Natural killer cell (primary cell): ENCODE data around the gene QSOX1. TPM values are rescaled to one million over a fixed set of nuclear protein-coding genes. Genes with fewer than 3 reads are reported as not detected.

Experiments used
- ATAC-seq, 3 donors: fragments of 150-1000 bp in 2 of 3; fragments of 200-7000 bp in 1 of 3; cut with Tn5 transposase; 1 replicate in 1 of 3; 2 replicates in 2 of 3; pipeline ENCODE4 v1.10.0; 2021; ENCODE audit warnings: mild to moderate bottlenecking in 2 of 3, moderate library complexity in 2 of 3
- DNase-seq, 2 donors: peaks; one replicate each; pipeline versions ENCODE4 v3.0.0 to v3.0.0-alpha.2; 2013 to 2021; ENCODE audit warnings: mixed read lengths in 1 of 2
- H3K27ac ChIP-seq: one replicate; pipeline ENCODE4 v1.5.1; 2013; ENCODE audit warnings: mild to moderate bottlenecking, low read length
- H3K27me3 ChIP-seq: one replicate; pipeline ENCODE4 v1.6.1; 2013; ENCODE audit warnings: low read length; ENCODE audit not compliant: control insufficient read depth, insufficient read depth
- H3K36me3 ChIP-seq: one replicate; pipeline ENCODE4 v1.6.1; 2013; ENCODE audit warnings: low read length; ENCODE audit not compliant: control insufficient read depth, insufficient read depth
- H3K4me1 ChIP-seq: one replicate; pipeline ENCODE4 v1.6.1; 2013; ENCODE audit warnings: low read length; ENCODE audit not compliant: control insufficient read depth, insufficient read depth
- H3K4me3 ChIP-seq: one replicate; pipeline ENCODE4 v1.5.1; 2013; ENCODE audit warnings: low read length
- H3K9me3 ChIP-seq: one replicate; pipeline ENCODE4 v1.6.1; 2013; ENCODE audit warnings: low read length; ENCODE audit not compliant: control insufficient read depth, insufficient read depth
- H3K27ac Mint-ChIP-seq, 2 donors: one replicate each; pipeline ENCODE4 v1.8.0; 2022; ENCODE audit warnings: mild to moderate bottlenecking in 2 of 2, mixed read lengths in 2 of 2, moderate library complexity in 1 of 2
- H3K27me3 Mint-ChIP-seq, 2 donors: one replicate each; pipeline ENCODE4 v1.8.0; 2022; ENCODE audit warnings: low read depth in 2 of 2, mixed read lengths in 2 of 2
- H3K36me3 Mint-ChIP-seq: one replicate; pipeline ENCODE4 v1.8.0; 2022; ENCODE audit warnings: mixed read lengths
- H3K4me1 Mint-ChIP-seq, 2 donors: one replicate each; pipeline ENCODE4 v1.8.0; 2022; ENCODE audit warnings: mixed read lengths in 2 of 2
- H3K4me3 Mint-ChIP-seq: one replicate; pipeline ENCODE4 v1.8.0; 2022; ENCODE audit warnings: mild to moderate bottlenecking, moderate library complexity, mixed read lengths
- H3K9me3 Mint-ChIP-seq, 2 donors: one replicate each; pipeline ENCODE4 v1.8.0; 2022; ENCODE audit warnings: mixed read lengths in 2 of 2
- WGBS: methylation state at CpG from one replicate; pipeline ENCODE4 v1.1.7; 2013; ENCODE audit warnings: missing lambda C conversion rate; ENCODE audit not compliant: insufficient coverage; 5-methylcytosine and 5-hydroxymethylcytosine counted together
- intact Hi-C: fragments of 100-400 bp; cut with micrococcal nuclease; formaldehyde crosslinking; loops from one replicate; pipeline ENCODE4 v1.14.2; 2022
- total RNA-seq, 4 donors: library from RNA; stranded (reverse); fragments of 120-200 nt in 1 of 4; gene quantifications; one replicate each; pipeline versions ENCODE4 v1.2.3 to v1.2.4, GENCODE V29; 2013 to 2022
- TF ChIP-seq, protein P1 (sequence below): fragments of 200-600 bp; IDR thresholded peaks from one replicate; pipeline ENCODE4 v1.8.0; 2022; ENCODE audit warnings: antibody characterized with exemption

Gene QSOX1
- total RNA-seq, 3 donors from 2014 or later (not counting 1 experiment from before 2014, with no cell fraction given) = 31.0 to 42.7 (median 38.2) TPM

DNA sequence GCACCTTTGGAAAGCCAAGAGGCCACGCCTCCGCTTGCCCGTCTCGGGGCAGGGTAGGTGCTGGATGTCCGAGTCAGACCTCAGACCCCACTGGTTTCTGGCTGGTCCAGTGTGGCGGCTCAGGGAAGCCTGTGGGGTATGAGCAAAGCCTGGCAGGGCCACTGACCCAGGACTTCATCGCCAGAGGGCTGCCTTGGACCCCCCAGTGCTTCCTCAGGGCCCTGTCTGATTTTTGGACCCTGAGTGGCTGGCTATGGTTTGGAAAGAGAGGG lies 95.8 kb downstream of the QSOX1 start:
- intact Hi-C loops = no loop called here
- ATAC-seq = no peak
- H3K4me3 Mint-ChIP-seq = no peak overlapping the region

DNA sequence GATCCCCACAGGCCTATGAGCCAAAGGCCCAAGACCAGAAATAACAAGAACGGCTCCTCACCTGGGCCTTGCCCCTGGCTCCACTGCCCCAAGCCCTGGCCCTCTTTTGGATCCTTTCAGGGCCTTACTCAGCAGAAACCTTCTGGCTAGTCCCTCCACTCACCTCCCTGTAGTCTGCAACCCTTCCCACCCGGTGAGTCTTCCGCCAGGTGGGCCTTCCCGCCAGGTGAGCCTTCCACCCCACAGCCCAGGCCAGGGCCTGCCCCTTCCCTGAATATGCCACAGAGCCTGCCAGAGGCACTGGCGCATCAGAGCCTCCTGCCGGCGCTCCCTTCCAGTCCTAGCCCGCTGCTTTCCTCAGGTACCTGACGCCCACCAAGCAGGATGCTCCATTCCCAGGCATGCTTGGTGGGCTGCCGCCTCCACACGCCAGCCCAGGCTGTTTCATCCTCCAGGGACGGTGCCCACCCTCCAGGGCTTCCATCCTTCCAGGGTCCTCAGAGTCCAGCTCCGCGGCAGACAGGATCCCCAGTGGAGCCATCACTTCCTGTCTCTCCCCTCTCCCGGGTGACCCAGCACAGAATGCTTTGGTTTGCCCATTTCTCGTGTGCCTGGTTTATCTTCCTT lies 96.3 kb downstream of the QSOX1 start:
- Histone ChIP-seq H3K36me3 (no peaks in the 10 kb centered on the region), H3K4me3 (no peak overlapping the region), H3K4me1 (peaks cover 7% of the 10 kb centered on the region), H3K9me3 (no peaks in the 10 kb centered on the region), H3K27me3 (no peaks in the 10 kb centered on the region), H3K27ac (no peak overlapping the region)
- no peak for DNase-seq
- H3K27ac Mint-ChIP-seq = no peak overlapping the region
- H3K4me3 Mint-ChIP-seq = no peak overlapping the region
- peaks cover 0 to 6% of the 10 kb centered on the region in 2 donors for H3K4me1 Mint-ChIP-seq
- H3K27me3 Mint-ChIP-seq = peaks cover 0 to 17% of the 10 kb centered on the region in 2 donors
- no peak for ATAC-seq
- 91% methylated on average over 16 of the region's 16 CpGs for WGBS
- no peaks in the 10 kb centered on the region for H3K36me3 Mint-ChIP-seq
- TF ChIP-seq, protein P1, sequence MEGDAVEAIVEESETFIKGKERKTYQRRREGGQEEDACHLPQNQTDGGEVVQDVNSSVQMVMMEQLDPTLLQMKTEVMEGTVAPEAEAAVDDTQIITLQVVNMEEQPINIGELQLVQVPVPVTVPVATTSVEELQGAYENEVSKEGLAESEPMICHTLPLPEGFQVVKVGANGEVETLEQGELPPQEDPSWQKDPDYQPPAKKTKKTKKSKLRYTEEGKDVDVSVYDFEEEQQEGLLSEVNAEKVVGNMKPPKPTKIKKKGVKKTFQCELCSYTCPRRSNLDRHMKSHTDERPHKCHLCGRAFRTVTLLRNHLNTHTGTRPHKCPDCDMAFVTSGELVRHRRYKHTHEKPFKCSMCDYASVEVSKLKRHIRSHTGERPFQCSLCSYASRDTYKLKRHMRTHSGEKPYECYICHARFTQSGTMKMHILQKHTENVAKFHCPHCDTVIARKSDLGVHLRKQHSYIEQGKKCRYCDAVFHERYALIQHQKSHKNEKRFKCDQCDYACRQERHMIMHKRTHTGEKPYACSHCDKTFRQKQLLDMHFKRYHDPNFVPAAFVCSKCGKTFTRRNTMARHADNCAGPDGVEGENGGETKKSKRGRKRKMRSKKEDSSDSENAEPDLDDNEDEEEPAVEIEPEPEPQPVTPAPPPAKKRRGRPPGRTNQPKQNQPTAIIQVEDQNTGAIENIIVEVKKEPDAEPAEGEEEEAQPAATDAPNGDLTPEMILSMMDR = no peak
- intact Hi-C loops = no loop called here
- no peaks in the 10 kb centered on the region for H3K9me3 Mint-ChIP-seq

More for the DNA sequence above, 95.8 kb downstream of the QSOX1 start:
- Histone ChIP-seq H3K27ac (no peak overlapping the region), H3K36me3 (no peaks in the 10 kb centered on the region), H3K4me3 (no peak overlapping the region), H3K27me3 (no peaks in the 10 kb centered on the region), H3K4me1 (peaks cover 7% of the 10 kb centered on the region), H3K9me3 (no peaks in the 10 kb centered on the region)
- 94% methylated on average over 7 of the region's 7 CpGs for WGBS
- Mint-ChIP-seq H3K4me1 (peaks cover 0 to 6% of the 10 kb centered on the region in 2 donors), H3K9me3 (no peaks in the 10 kb centered on the region), H3K36me3 (no peaks in the 10 kb centered on the region), H3K27ac (no peak overlapping the region), H3K27me3 (peaks cover 0 to 12% of the 10 kb centered on the region in 2 donors)
- TF ChIP-seq, protein P1 = no peak
- no peak for DNase-seq

DNA sequence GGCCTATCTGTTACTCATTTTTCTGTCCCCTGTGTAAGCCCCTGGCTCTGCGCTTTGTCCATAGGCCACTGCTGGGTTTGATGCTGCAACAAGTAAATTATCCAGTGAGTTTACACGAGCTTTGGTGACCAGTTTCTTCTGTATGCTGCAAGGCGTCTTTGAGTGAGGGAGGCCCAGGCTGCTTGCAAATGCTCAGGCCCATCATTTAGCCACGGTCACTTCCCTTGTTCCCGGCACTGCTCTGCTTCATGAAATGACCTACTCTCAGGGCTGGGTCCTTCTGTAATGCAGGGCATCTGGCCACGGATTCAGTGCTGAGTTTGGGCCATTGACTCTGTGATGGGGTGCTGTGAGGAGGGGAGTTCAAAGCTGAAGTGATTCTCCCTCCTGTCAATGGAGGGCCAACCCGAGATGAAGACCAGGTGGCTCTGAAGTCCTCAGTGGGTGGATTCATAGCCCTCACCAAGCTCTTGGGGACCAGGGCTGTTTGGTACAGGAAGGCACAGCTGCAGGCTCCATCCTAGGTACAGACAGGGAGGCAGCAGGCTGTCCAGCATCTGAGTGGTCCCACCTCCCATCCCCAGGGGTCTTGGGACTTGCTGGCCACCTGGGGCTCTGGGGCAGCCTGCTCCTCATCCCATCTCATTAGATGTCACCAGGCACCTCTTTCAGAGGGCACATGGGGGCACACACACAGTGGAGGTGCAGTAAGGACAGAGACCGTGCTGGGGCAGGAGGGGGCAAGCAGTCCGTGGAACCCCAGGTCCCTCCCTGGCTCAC lies 97.0 kb downstream of the QSOX1 start:
- no peaks in the 10 kb centered on the region for H3K36me3 ChIP-seq
- H3K4me3 Mint-ChIP-seq = no peak overlapping the region
- H3K27me3 Mint-ChIP-seq = peaks cover 0 to 24% of the 10 kb centered on the region in 2 donors
- 89% methylated on average over 9 of the region's 9 CpGs for WGBS
- TF ChIP-seq, protein P1 = no peak
- H3K9me3 ChIP-seq = no peaks in the 10 kb centered on the region
- H3K9me3 Mint-ChIP-seq = no peaks in the 10 kb centered on the region
- H3K27me3 ChIP-seq = peaks cover 2% of the 10 kb centered on the region
- no peak overlapping the region for H3K27ac ChIP-seq
- H3K4me1 Mint-ChIP-seq = peaks cover 0 to 6% of the 10 kb centered on the region in 2 donors
- no peak overlapping the region for H3K4me3 ChIP-seq
- intact Hi-C loops = loop anchor here (1.0 kb wide), 1 partner anchor 227 kb away; no protein-coding TSS in a partner anchor
- no peak for DNase-seq
- ATAC-seq = no peak
- H3K36me3 Mint-ChIP-seq = no peaks in the 10 kb centered on the region
- no peak overlapping the region for H3K27ac Mint-ChIP-seq
- peaks cover 7% of the 10 kb centered on the region for H3K4me1 ChIP-seq
